PC-3 (cell line): ENCODE results near the gene SUPT7L.

Experiments
- CTCF ChIP-seq: fragments of 300-600 bp; sonication (generic); conservative IDR thresholded peaks from 2 replicates; pipeline ENCODE4 v1.5.1; 2017; ENCODE audit warnings: antibody characterized with exemption, low read depth, mild to moderate bottlenecking, low read length
- EZH2 ChIP-seq: fragments of 300-600 bp; sonication (generic); IDR thresholded peaks from one replicate; pipeline ENCODE4 v1.6.1; 2017; ENCODE audit warnings: antibody characterized with exemption, mild to moderate bottlenecking, low read length; ENCODE audit not compliant: unreplicated experiment

- TF ChIP-seq CTCF (no peak), EZH2 (no peak)
Observed at GRCh38 chr2:27636766-27637165, 26.6 kb downstream of the SUPT7L start.
